Measurements from ENCODE around the gene FGFBP1.
A peak's percentile ranks its signal among the peaks of the same experiment; 100 is the strongest.

Gene FGFBP1

DNA sequence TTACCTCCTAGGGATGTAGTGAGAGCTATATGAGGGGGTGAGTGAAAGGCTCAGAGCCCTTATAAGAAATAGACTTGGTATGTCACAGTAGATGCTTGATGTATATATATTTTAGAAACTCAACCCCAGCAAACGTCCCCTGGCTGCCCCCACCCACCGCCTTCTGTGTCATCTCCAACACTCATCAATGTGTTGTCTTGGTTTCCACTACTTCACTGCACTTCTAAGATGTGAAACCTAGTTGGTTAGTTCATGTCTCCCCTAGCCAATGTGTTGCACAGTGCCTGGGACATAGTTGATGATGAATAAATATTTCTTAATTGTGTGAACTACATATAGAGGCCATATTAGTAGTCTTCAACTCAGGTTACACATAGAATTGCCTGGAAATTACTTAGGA is 20.0 kb upstream of the FGFBP1 start:
- Histone ChIP-seq H3K27me3 (ENCODE audit: control insufficient read depth, insufficient read depth, low read length) (no peaks in the 10 kb centered on the region), H3K9ac (no peak overlapping the region), H3K36me3 (ENCODE audit: control insufficient read depth, insufficient read depth, low read length) (no peaks in the 10 kb centered on the region), H3K79me2 (no peaks in the 10 kb centered on the region), H3K4me2 (ENCODE audit: low read length) (no peak overlapping the region), H3K27ac (no peak overlapping the region), H3K4me1 (no peaks in the 10 kb centered on the region), H3K4me3 (ENCODE audit: low read depth, low read length) (no peak overlapping the region), H3K9me3 (ENCODE audit: control insufficient read depth, low read length) (no peaks in the 10 kb centered on the region), H2AFZ (no peak overlapping the region)
- TF ChIP-seq, protein P1, sequence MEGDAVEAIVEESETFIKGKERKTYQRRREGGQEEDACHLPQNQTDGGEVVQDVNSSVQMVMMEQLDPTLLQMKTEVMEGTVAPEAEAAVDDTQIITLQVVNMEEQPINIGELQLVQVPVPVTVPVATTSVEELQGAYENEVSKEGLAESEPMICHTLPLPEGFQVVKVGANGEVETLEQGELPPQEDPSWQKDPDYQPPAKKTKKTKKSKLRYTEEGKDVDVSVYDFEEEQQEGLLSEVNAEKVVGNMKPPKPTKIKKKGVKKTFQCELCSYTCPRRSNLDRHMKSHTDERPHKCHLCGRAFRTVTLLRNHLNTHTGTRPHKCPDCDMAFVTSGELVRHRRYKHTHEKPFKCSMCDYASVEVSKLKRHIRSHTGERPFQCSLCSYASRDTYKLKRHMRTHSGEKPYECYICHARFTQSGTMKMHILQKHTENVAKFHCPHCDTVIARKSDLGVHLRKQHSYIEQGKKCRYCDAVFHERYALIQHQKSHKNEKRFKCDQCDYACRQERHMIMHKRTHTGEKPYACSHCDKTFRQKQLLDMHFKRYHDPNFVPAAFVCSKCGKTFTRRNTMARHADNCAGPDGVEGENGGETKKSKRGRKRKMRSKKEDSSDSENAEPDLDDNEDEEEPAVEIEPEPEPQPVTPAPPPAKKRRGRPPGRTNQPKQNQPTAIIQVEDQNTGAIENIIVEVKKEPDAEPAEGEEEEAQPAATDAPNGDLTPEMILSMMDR (IDR thresholded peaks at IDR 0.05) = no peak

DNA sequence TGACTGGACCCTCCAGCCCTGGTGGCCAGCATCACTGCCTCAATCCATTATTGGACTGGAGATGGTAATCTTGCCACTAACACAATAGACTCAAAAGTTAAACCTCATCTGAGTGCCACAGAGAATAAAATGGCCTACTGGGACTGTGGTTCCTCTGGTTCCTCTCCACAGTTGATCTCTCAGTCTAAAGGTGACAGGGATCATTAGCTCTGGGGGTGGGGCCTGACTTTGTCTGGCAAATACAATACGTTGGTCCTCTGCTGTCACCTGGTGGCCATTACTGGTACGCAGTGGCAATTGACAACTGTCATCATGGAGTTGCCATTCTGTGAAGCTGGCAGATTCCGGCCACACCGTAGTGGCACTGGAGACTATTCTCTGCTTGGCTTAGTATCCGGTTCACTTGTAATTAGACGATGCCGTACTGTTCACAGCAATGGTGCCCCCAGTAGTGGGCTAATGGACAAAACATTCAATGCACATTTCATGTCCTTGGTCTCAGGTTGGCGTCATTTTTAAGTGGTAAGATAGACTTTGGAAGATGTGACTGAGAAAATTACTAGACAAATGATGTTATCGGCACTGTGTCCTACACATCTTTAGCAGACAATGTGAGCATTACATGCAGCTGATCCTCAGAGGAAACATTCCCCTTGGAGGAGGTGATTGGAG is 17.8 kb upstream of the FGFBP1 start:
- no peaks in the 10 kb centered on the region for H3K9me3 ChIP-seq (ENCODE audit: control insufficient read depth, low read length)
- no peaks in the 10 kb centered on the region for H3K27me3 ChIP-seq (ENCODE audit: control insufficient read depth, insufficient read depth, low read length)
- no peak overlapping the region for H3K9ac ChIP-seq
- TF ChIP-seq, protein P1 (IDR thresholded peaks at IDR 0.05) = peak; percentile 65
- H3K4me2 ChIP-seq (ENCODE audit: low read length) = no peak overlapping the region
- H3K4me3 ChIP-seq (ENCODE audit: low read depth, low read length) = no peak overlapping the region
- no peaks in the 10 kb centered on the region for H3K4me1 ChIP-seq
- no peaks in the 10 kb centered on the region for H3K79me2 ChIP-seq
- H3K36me3 ChIP-seq (ENCODE audit: control insufficient read depth, insufficient read depth, low read length) = no peaks in the 10 kb centered on the region
- H3K27ac ChIP-seq = no peak overlapping the region
- H2AFZ ChIP-seq = no peak overlapping the region

DNA sequence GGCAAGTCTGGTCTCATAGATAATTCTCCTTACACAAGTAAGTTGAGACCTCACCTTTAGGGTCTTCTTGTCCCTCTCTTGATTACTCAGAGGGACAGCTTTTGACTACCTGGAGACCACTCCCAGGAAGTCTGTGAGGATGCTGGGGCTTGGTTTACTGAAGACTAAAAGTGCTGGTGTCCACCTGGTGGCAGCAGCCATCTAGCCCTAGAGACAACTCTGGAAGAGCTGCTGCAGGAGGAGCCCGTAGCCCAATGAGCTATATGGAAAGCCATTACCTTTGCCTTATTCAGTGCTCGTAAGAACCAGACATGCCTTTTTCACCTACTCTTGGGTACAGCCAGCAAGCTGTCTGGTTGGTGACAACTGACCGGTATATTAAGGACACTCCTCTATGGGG is 17.1 kb upstream of the FGFBP1 start:
- H2AFZ ChIP-seq = no peak overlapping the region

DNA sequence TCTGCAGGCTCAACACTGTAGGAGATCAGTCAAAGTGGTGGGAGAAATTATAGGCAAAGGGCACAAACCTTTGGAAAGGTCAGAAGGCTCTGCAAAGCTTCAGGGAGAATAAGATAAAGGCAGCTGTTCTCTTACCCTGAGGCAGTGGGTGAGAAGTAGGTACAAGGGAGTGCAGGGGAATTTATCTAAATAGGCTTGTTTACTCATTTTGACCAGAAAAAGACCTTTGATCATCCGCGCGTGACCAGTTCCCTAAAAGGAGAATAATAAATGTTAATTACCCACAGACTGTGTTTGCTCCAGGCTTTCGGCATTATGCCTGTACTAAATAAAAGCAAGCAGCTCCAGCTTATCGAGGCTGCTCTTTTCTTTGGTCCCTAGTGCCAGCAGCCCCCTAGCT is 15.1 kb upstream of the FGFBP1 start:
- TF ChIP-seq, protein P1 (IDR thresholded peaks at IDR 0.05) = no peak
- Histone ChIP-seq H3K36me3 (ENCODE audit: control insufficient read depth, insufficient read depth, low read length) (no peaks in the 10 kb centered on the region), H2AFZ (no peak overlapping the region), H3K9ac (no peak overlapping the region), H3K9me3 (ENCODE audit: control insufficient read depth, low read length) (no peaks in the 10 kb centered on the region), H3K27me3 (ENCODE audit: control insufficient read depth, insufficient read depth, low read length) (no peaks in the 10 kb centered on the region), H3K27ac (no peak overlapping the region), H3K4me2 (ENCODE audit: low read length) (no peak overlapping the region), H3K4me1 (no peaks in the 10 kb centered on the region), H3K79me2 (no peaks in the 10 kb centered on the region), H3K4me3 (ENCODE audit: low read depth, low read length) (no peak overlapping the region)

More for the DNA sequence above, 17.1 kb upstream of the FGFBP1 start:
- Histone ChIP-seq H3K9ac (no peak overlapping the region), H3K27me3 (ENCODE audit: control insufficient read depth, insufficient read depth, low read length) (no peaks in the 10 kb centered on the region), H3K4me1 (no peaks in the 10 kb centered on the region), H3K4me2 (ENCODE audit: low read length) (no peak overlapping the region), H3K4me3 (ENCODE audit: low read depth, low read length) (no peak overlapping the region), H3K9me3 (ENCODE audit: control insufficient read depth, low read length) (no peaks in the 10 kb centered on the region), H3K36me3 (ENCODE audit: control insufficient read depth, insufficient read depth, low read length) (no peaks in the 10 kb centered on the region), H3K27ac (no peak overlapping the region), H3K79me2 (no peaks in the 10 kb centered on the region)
- TF ChIP-seq, protein P1 (IDR thresholded peaks at IDR 0.05) = no peak

DNA sequence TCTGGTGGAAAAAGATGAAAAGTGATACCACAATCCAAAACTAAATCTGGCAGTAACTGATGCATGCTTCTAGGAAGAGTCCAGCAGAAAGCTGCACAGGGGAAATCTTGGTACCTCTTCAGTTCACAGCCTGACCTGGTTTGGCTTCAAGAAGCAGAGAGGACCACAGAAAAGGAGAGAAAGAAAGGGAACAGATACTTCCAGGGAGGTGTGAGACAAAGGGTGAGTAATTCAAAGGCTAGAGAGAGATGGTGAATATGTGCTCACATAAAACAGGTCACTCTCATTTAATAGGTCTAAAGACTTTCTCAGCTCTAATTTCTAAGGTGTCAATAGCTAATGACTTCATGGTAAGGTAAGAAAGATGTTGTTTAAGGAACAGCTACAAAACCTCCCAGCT is 13.2 kb upstream of the FGFBP1 start:
- H3K4me3 ChIP-seq (ENCODE audit: low read depth, low read length) = no peak overlapping the region
- H3K9me3 ChIP-seq (ENCODE audit: control insufficient read depth, low read length) = no peaks in the 10 kb centered on the region
- H3K4me2 ChIP-seq (ENCODE audit: low read length) = no peak overlapping the region
- no peaks in the 10 kb centered on the region for H3K4me1 ChIP-seq
- TF ChIP-seq, protein P1 (IDR thresholded peaks at IDR 0.05) = no peak
- H3K27ac ChIP-seq = no peak overlapping the region
- no peak overlapping the region for H2AFZ ChIP-seq
- no peaks in the 10 kb centered on the region for H3K27me3 ChIP-seq (ENCODE audit: control insufficient read depth, insufficient read depth, low read length)
- no peaks in the 10 kb centered on the region for H3K79me2 ChIP-seq
- H3K36me3 ChIP-seq (ENCODE audit: control insufficient read depth, insufficient read depth, low read length) = no peaks in the 10 kb centered on the region
- H3K9ac ChIP-seq = no peak overlapping the region
